ENCODE results near the gene C12orf43. TPM values are rescaled to one million over a fixed set of nuclear protein-coding genes. Genes with fewer than 3 reads are reported as not detected.

C12orf43 gene
- total RNA-seq, 2 experiments from 2014 or later = 19.8 to 20.7 TPM

DNA sequence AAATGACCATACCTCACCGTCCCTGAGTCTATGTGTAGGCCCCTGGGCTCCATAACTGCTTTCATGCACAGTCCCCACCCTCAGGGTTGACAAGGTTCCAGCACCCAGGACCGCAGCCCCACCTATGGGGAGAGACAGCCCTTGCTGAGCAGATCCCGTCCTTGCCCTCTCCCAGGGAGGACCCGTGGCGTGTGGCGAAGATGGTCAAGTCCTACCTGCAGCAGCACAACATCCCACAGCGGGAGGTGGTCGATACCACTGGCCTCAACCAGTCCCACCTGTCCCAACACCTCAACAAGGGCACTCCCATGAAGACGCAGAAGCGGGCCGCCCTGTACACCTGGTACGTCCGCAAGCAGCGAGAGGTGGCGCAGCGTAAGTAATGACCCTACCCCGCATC lies 27.6 kb downstream of the C12orf43 start:
- no peaks in the 10 kb centered on the region for H3K4me1 Mint-ChIP-seq (ENCODE audit: low read depth)
- H3K27me3 Mint-ChIP-seq = no peaks in the 10 kb centered on the region
- H3K27ac Mint-ChIP-seq = no peak overlapping the region
- ATAC-seq (no peak), DNase-seq (no peak)
- ChIA-PET CTCF (no interaction called here), POLR2A (no interaction called here)
- no peaks in the 10 kb centered on the region for H3K9me3 Mint-ChIP-seq
- H3K36me3 Mint-ChIP-seq (ENCODE audit: low read depth) = no peaks in the 10 kb centered on the region
- TF ChIP-seq, protein P1, sequence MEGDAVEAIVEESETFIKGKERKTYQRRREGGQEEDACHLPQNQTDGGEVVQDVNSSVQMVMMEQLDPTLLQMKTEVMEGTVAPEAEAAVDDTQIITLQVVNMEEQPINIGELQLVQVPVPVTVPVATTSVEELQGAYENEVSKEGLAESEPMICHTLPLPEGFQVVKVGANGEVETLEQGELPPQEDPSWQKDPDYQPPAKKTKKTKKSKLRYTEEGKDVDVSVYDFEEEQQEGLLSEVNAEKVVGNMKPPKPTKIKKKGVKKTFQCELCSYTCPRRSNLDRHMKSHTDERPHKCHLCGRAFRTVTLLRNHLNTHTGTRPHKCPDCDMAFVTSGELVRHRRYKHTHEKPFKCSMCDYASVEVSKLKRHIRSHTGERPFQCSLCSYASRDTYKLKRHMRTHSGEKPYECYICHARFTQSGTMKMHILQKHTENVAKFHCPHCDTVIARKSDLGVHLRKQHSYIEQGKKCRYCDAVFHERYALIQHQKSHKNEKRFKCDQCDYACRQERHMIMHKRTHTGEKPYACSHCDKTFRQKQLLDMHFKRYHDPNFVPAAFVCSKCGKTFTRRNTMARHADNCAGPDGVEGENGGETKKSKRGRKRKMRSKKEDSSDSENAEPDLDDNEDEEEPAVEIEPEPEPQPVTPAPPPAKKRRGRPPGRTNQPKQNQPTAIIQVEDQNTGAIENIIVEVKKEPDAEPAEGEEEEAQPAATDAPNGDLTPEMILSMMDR (IDR thresholded peaks at IDR 0.05) = no peak
- no peak overlapping the region for H3K4me3 Mint-ChIP-seq
- intact Hi-C loops (cut with micrococcal nuclease) = no loop called here

DNA sequence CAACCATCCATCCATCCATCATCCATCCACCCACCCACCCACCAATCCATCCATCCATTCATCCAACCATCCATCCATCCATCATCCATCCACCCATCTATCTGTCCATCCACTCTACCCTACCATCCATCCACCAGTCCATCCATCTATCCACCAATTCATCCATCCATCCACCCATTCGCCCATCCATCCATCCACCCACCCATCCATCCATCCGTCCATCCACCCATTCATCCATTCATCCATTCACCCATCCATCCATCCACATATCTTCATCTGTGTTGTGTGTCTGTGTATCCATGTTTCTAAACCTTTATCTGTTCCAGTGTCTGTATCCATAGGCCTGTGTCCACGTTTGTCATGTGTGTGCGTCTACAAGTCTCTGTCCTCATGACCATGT lies 28.1 kb downstream of the C12orf43 start:
- Mint-ChIP-seq H3K9me3 (no peaks in the 10 kb centered on the region), H3K4me1 (ENCODE audit: low read depth) (no peaks in the 10 kb centered on the region), H3K4me3 (no peak overlapping the region), H3K27me3 (no peaks in the 10 kb centered on the region), H3K36me3 (ENCODE audit: low read depth) (no peaks in the 10 kb centered on the region), H3K27ac (no peak overlapping the region)
- TF ChIP-seq, protein P1 (IDR thresholded peaks at IDR 0.05) = no peak
- intact Hi-C loops (cut with micrococcal nuclease) = no loop called here
- CTCF ChIA-PET = no interaction called here
- POLR2A ChIA-PET = no interaction called here
- no peak for DNase-seq
- no peak for ATAC-seq

DNA sequence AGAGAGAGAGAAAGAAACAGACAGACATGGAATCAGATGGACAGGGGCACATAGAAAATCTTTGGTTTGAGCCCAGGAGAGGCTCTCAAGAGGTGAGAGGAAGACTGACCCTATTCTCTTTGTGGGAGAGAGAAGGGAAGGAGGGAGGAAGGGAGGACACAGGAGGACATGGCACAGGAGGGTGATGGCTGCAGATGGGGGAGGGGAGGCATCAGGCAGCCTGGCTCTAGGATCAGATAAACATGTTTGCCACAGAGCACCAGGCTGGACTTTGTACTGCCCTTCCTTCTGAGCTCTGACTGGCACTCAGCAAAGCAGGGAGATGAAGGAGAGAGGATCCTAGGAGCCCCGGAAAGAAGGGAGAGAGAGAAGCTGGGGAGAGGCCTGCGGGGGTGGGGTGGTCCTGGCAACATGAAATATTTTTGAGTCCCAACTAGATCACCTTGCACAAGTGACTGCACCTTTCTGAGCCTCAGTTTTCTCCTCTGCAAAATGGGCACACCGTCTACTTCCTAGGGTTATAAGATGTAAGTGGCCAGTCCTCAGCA lies 31.9 kb downstream of the C12orf43 start:
- DNase-seq (no peak), ATAC-seq (no peak)
- H3K9me3 Mint-ChIP-seq = no peaks in the 10 kb centered on the region
- ChIA-PET POLR2A (no interaction called here), CTCF (interaction anchor here (0.8 to 3.9 kb wide), 2 partner anchors 12 to 20 kb away, joined by 4 to 24 read pairs; no protein-coding TSS in a partner anchor)
- H3K27me3 Mint-ChIP-seq = no peaks in the 10 kb centered on the region
- intact Hi-C loops (cut with micrococcal nuclease) = no loop called here
- no peaks in the 10 kb centered on the region for H3K36me3 Mint-ChIP-seq (ENCODE audit: low read depth)
- H3K27ac Mint-ChIP-seq = no peak overlapping the region
- no peak overlapping the region for H3K4me3 Mint-ChIP-seq
- TF ChIP-seq, protein P1 (IDR thresholded peaks at IDR 0.05) = no peak
- H3K4me1 Mint-ChIP-seq (ENCODE audit: low read depth) = no peaks in the 10 kb centered on the region

DNA sequence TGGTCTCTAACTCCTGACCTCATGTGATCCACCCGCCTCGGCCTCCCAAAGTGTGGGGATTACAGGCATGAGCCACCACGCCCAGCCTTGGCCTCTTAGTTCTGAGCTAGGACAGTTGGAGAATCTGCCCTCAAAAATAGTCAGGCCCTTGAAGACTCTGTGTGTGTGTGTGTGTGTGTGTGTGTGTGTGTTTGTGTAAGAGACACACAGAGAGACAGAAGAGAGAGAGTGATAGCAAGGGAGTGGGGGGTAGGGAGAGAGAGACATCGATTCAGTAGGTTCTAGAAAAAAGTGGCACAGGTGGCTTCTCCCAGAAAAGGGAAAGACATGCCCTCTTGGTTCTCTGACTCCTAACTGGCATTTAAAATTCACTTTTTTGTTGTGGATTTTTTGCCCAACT lies 32.5 kb downstream of the C12orf43 start:
- intact Hi-C loops (cut with micrococcal nuclease) = no loop called here
- no peak for ATAC-seq
- no peak for DNase-seq
- Mint-ChIP-seq H3K9me3 (no peaks in the 10 kb centered on the region), H3K4me1 (ENCODE audit: low read depth) (no peaks in the 10 kb centered on the region), H3K4me3 (no peak overlapping the region), H3K27ac (no peak overlapping the region), H3K36me3 (ENCODE audit: low read depth) (no peaks in the 10 kb centered on the region), H3K27me3 (no peaks in the 10 kb centered on the region)
- TF ChIP-seq, protein P1 (IDR thresholded peaks at IDR 0.05) = no peak
- ChIA-PET CTCF (interaction anchor here (3.9 kb wide), 1 partner anchor 11 kb away, joined by 24 read pairs; no protein-coding TSS in a partner anchor), POLR2A (no interaction called here)

DNA sequence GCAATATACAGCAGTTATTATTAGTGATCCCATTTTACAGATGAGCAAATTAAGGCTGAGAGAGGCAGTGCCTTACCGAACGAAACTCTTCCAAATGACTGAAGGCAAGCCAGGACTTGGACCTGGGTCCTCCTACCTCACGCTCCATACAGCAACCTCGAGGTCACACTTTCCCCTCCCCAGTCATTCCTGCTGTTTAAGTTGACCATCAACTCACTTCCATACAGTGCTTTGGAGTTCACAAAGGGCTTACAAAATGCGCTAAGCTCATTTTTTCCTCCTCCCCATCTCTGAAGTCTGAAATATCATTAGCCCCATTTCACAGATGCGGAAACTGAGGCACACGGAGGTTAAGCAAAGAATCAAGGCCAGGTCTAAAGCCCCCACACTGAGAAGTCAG lies 33.6 kb downstream of the C12orf43 start:
- Mint-ChIP-seq H3K9me3 (no peaks in the 10 kb centered on the region), H3K36me3 (ENCODE audit: low read depth) (no peaks in the 10 kb centered on the region), H3K27me3 (no peaks in the 10 kb centered on the region), H3K27ac (no peak overlapping the region), H3K4me1 (ENCODE audit: low read depth) (no peaks in the 10 kb centered on the region), H3K4me3 (no peak overlapping the region)
- TF ChIP-seq, protein P1 (IDR thresholded peaks at IDR 0.05) = no peak
- intact Hi-C loops (cut with micrococcal nuclease) = no loop called here
- DNase-seq (no peak), ATAC-seq (no peak)
- ChIA-PET POLR2A (no interaction called here), CTCF (interaction anchor here (0.6 to 3.9 kb wide), 2 partner anchors 10 to 177 kb away, joined by 3 to 24 read pairs; no protein-coding TSS in a partner anchor)

Data from activated CD8-positive, alpha-beta T cell treated with anti-CD3 and anti-CD28 coated beads for 36 hours (primary cell).